HepG2 (cell line): ENCODE measurements around the gene CD248. TPM values are rescaled to one million over a fixed set of nuclear protein-coding genes. Genes with fewer than 3 reads are reported as not detected.

Source experiments
- DR1 ChIP-seq: sonication (generic); formaldehyde crosslinking; IDR thresholded peaks from 2 replicates; pipeline ENCODE4 v1.8.0; 2021; ENCODE audit warnings: mild to moderate bottlenecking, missing genetic modification reagents, inconsistent platforms
- GABPB1 ChIP-seq: IDR thresholded peaks from 2 replicates; pipeline ENCODE4 v1.6.1; 2016; ENCODE audit warnings: mild to moderate bottlenecking, missing genetic modification reagents, moderate library complexity, missing compliant biosample characterization
- GMEB1 ChIP-seq: sonication (generic); formaldehyde crosslinking; IDR thresholded peaks from 2 replicates; pipeline ENCODE4 v1.5.1; 2020; ENCODE audit warnings: missing genetic modification reagents, mild to moderate bottlenecking, borderline replicate concordance
- IKZF5 ChIP-seq: IDR thresholded peaks from 2 replicates; pipeline ENCODE4 v1.6.1; 2018; ENCODE audit warnings: missing genetic modification reagents, mild to moderate bottlenecking, missing compliant biosample characterization
- PHF20 ChIP-seq: sonication (generic); formaldehyde crosslinking; IDR thresholded peaks from 2 replicates; pipeline ENCODE4 v1.5.0; 2020; ENCODE audit warnings: mild to moderate bottlenecking, missing genetic modification reagents
- PITX1 ChIP-seq: sonication (generic); formaldehyde crosslinking; IDR thresholded peaks from 2 replicates; pipeline ENCODE4 v1.5.1; 2020; ENCODE audit warnings: mild to moderate bottlenecking, missing genetic modification reagents
- PRPF4 ChIP-seq: fragments of 200-400 bp; formaldehyde crosslinking; IDR thresholded peaks from 2 replicates; pipeline ENCODE4 v1.6.1; 2016; ENCODE audit warnings: low read length, low read depth; ENCODE audit not compliant: poor library complexity, severe bottlenecking
- RARG ChIP-seq: sonication (generic); formaldehyde crosslinking; IDR thresholded peaks from 2 replicates; pipeline ENCODE4 v1.4.0; 2020; ENCODE audit warnings: low read depth, mild to moderate bottlenecking, missing genetic modification reagents
- SAP130 ChIP-seq: IDR thresholded peaks from 2 replicates; pipeline ENCODE4 v1.6.1; 2016; ENCODE audit warnings: low read depth
- ZFAT ChIP-seq: sonication (generic); formaldehyde crosslinking; conservative IDR thresholded peaks from 2 replicates; pipeline ENCODE4 v1.8.1; 2023; ENCODE audit warnings: missing genetic modification reagents, inconsistent platforms
- ZFP91 ChIP-seq: sonication (generic); formaldehyde crosslinking; IDR thresholded peaks from 2 replicates; pipeline ENCODE4 v1.9.0; 2022; ENCODE audit warnings: missing genetic modification reagents, mild to moderate bottlenecking, borderline replicate concordance
- ZFX ChIP-seq: sonication (generic); formaldehyde crosslinking; IDR thresholded peaks from 2 replicates; pipeline ENCODE4 v1.4.0; 2020; ENCODE audit warnings: mild to moderate bottlenecking, low read depth, missing genetic modification reagents, moderate library complexity
- ZNF296 ChIP-seq: sonication (generic); formaldehyde crosslinking; conservative IDR thresholded peaks from 2 replicates; pipeline ENCODE4 v1.5.0; 2020; ENCODE audit warnings: mild to moderate bottlenecking, missing genetic modification reagents
- ZNF432 ChIP-seq: sonication (generic); formaldehyde crosslinking; IDR thresholded peaks from 2 replicates; pipeline ENCODE4 v1.5.0; 2020; ENCODE audit warnings: missing genetic modification reagents, mild to moderate bottlenecking, borderline replicate concordance
- ZNF558 ChIP-seq: sonication (generic); formaldehyde crosslinking; IDR thresholded peaks from 2 replicates; pipeline ENCODE4 v1.9.0; 2022; ENCODE audit warnings: mild to moderate bottlenecking, missing genetic modification reagents, borderline replicate concordance
- ZNF563 ChIP-seq: sonication (generic); formaldehyde crosslinking; IDR thresholded peaks from 2 replicates; pipeline ENCODE4 v1.8.0; 2022; ENCODE audit warnings: mild to moderate bottlenecking, moderate library complexity, missing genetic modification reagents
- ZNF747 ChIP-seq: sonication (generic); formaldehyde crosslinking; IDR thresholded peaks from 2 replicates; pipeline ENCODE4 v1.8.1; 2023; ENCODE audit warnings: missing genetic modification reagents, mild to moderate bottlenecking, borderline replicate concordance
- ZNF792 ChIP-seq: IDR thresholded peaks from 2 replicates; pipeline ENCODE4 v1.6.1; 2016
- ZNF800 ChIP-seq: sonication (generic); formaldehyde crosslinking; IDR thresholded peaks from 2 replicates; pipeline ENCODE4 v1.4.0; 2020; ENCODE audit warnings: missing genetic modification reagents
- ZNF891 ChIP-seq: sonication (generic); formaldehyde crosslinking; IDR thresholded peaks from 2 replicates; pipeline ENCODE4 v1.5.0; 2020; ENCODE audit warnings: mild to moderate bottlenecking, missing genetic modification reagents
- ZSCAN31 ChIP-seq: sonication (generic); formaldehyde crosslinking; IDR thresholded peaks from 2 replicates; pipeline ENCODE4 v1.5.0; 2020; ENCODE audit warnings: low read depth, mild to moderate bottlenecking, missing genetic modification reagents
- polyA plus RNA-seq, 8 experiments: library from polyadenylated mRNA; depleted of rRNA in 3 of 8; stranded (reverse) in 7 of 8; unstranded in 1 of 8; fragments of >200 nt; fragmentation: Illumina TruSeq in 4 of 8; extraction: Trizol in 4 of 8; gene quantifications; 2 replicates each; pipeline versions ENCODE4 v1.2.1 to v1.2.3, GENCODE V29; 2011 to 2016; ENCODE audit warnings: low read depth in 4 of 8, missing spikeins in 1 of 8, mixed read lengths in 1 of 8; ENCODE audit not compliant: insufficient read depth in 1 of 8
- total RNA-seq, 5 experiments: library from RNA; depleted of rRNA; stranded (reverse); fragments of >200 nt; fragmentation: Illumina TruSeq; extraction: Trizol; gene quantifications; 2 replicates each; pipeline ENCODE4 v1.2.3, GENCODE V29; 2016; ENCODE audit warnings: low read depth in 1 of 5

Gene CD248
- total and polyA plus RNA-seq, 2 of the 13 experiments (the other 11 are each of a cell fraction or from before 2014, with no cell fraction given), result 0.25 to 0.35 TPM

GRCh38 chr11:66346476-66347424 is 29.9 kb upstream of the CD248 start (continued):
- TF ChIP-seq GMEB1 (CRISPR knock-in tag), result peak; percentile 6; the same call in 1 of the 2 replicates
- TF ChIP-seq RARG, result no peak
- TF ChIP-seq ZNF296, result peak; percentile 77; the same call in 1 of the 2 replicates
- TF ChIP-seq IKZF5 (CRISPR knock-in tag), result no peak
- peak; percentile 26; the same call in 1 of the 2 replicates for TF ChIP-seq PHF20
- TF ChIP-seq ZNF800, result peak; percentile 81
- TF ChIP-seq SAP130, result peak; percentile 46
- peak; percentile 65; the same call in 1 of the 2 replicates for TF ChIP-seq ZNF891 (CRISPR knock-in tag)
- 0 out of 2 replicates have a peak, but pooled peaks have one; percentile 15 for TF ChIP-seq ZNF563
- TF ChIP-seq GABPB1, result peak; percentile 54; the same call in 1 of the 2 replicates
- TF ChIP-seq PITX1, result peak; percentile 40; the same call in 1 of the 2 replicates
- 0 out of 2 replicates have a peak, but pooled peaks have one; percentile 45 for TF ChIP-seq ZNF558 (CRISPR knock-in tag)
- 0 out of 2 replicates have a peak, but pooled peaks have one; percentile 46 for TF ChIP-seq ZNF432
- 0 out of 2 replicates have a peak, but pooled peaks have one; percentile 21 for TF ChIP-seq ZFAT (CRISPR knock-in tag)
- 0 out of 2 replicates have a peak, but pooled peaks have one; percentile 37 for TF ChIP-seq ZFX (CRISPR knock-in tag)
- TF ChIP-seq PRPF4, result peak; percentile 65
- 0 out of 2 replicates have a peak, but pooled peaks have one; percentile 15 for TF ChIP-seq ZNF747
- TF ChIP-seq ZFP91 (CRISPR knock-in tag), result peak; percentile 20
- TF ChIP-seq ZNF792 (CRISPR knock-in tag), result peak; percentile 42; the same call in 1 of the 2 replicates
- 0 out of 2 replicates have a peak, but pooled peaks have one; percentile 14 for TF ChIP-seq DR1 (CRISPR knock-in tag)
- peak; percentile 59; the same call in 1 of the 2 replicates for TF ChIP-seq ZSCAN31 (CRISPR knock-in tag)
